Measurements from ENCODE around the gene ATRIP. TPM values are rescaled to one million over a fixed set of nuclear protein-coding genes. Genes with fewer than 3 reads are reported as not detected.

Gene ATRIP
- total RNA-seq, 2 experiments from 2014 or later: 18.8 to 20.3 TPM

GRCh38 chr3:48427630-48427962 is 18.9 kb upstream of the ATRIP start:
- Mint-ChIP-seq H3K27ac (no peak overlapping the region), H3K36me3 (ENCODE audit: low read depth) (peaks cover 7% of the 10 kb centered on the region), H3K4me1 (ENCODE audit: low read depth) (peaks cover 13% of the 10 kb centered on the region), H3K27me3 (ENCODE audit: low read depth) (peaks cover 18% of the 10 kb centered on the region), H3K4me3 (no peak overlapping the region), H3K9me3 (ENCODE audit: insufficient read depth) (no peaks in the 10 kb centered on the region)
- POLR2A ChIA-PET: interaction anchor here (1.3 kb wide), 1 partner anchor 12 kb away, joined by 3 read pairs; the partner anchor contains the start of gene CCDC51
- CTCF ChIA-PET: interaction anchor here (6.0 kb wide), 1 partner anchor 9 kb away, joined by 59 read pairs; no protein-coding TSS in a partner anchor
- no peak for ATAC-seq
- DNase-seq: no peak

DNA sequence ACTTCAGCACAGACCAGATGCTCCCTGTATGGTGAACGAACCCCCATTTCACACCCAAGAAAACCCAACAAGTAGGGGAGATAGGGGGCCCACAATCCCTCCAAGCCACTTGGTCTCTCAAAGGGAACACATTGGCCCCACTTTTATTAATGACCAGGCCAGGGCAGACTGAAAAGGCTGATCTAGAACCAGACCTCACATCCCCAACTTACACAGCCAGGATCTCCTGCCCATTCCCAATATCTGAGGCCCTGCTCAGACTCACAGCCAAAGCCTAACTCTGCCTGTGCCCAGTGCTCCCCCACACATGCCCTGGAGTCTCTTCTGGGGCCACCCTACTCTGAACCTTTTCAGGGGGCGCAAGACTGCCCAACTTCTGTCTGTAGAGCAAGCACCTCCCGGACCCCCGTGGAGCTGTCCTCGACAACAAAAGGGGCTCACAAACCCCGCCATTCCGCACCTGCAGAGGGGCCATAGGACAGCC is 18.4 kb upstream of the ATRIP start:
- ChIA-PET POLR2A (interaction anchor here (1.0 to 1.3 kb wide), 2 partner anchors 11 to 16 kb away, joined by 3 read pairs; partner anchors contain the start of gene CCDC51), CTCF (interaction anchor here (6.0 kb wide), 1 partner anchor 8 kb away, joined by 59 read pairs; no protein-coding TSS in a partner anchor)
- Mint-ChIP-seq H3K27ac (no peak overlapping the region), H3K27me3 (ENCODE audit: low read depth) (peaks cover 18% of the 10 kb centered on the region), H3K36me3 (ENCODE audit: low read depth) (peaks cover 7% of the 10 kb centered on the region), H3K9me3 (ENCODE audit: insufficient read depth) (no peaks in the 10 kb centered on the region), H3K4me3 (peak overlapping the region; percentile 7), H3K4me1 (ENCODE audit: low read depth) (peaks cover 13% of the 10 kb centered on the region)
- no peak for ATAC-seq
- no peak for DNase-seq

GRCh38 chr3:48428572-48429316 is 17.8 kb upstream of the ATRIP start:
- DNase-seq: no peak
- no peaks in the 10 kb centered on the region for H3K9me3 Mint-ChIP-seq (ENCODE audit: insufficient read depth)
- H3K4me1 Mint-ChIP-seq (ENCODE audit: low read depth): peaks cover 13% of the 10 kb centered on the region
- H3K27me3 Mint-ChIP-seq (ENCODE audit: low read depth): peaks cover 18% of the 10 kb centered on the region
- H3K36me3 Mint-ChIP-seq (ENCODE audit: low read depth): peaks cover 7% of the 10 kb centered on the region
- ChIA-PET POLR2A (interaction anchor here (1.0 kb wide), 1 partner anchor 16 kb away, joined by 3 read pairs; no protein-coding TSS in a partner anchor), CTCF (no interaction called here)
- H3K27ac Mint-ChIP-seq: no peak overlapping the region
- ATAC-seq: peak; percentile 57
- H3K4me3 Mint-ChIP-seq: peak overlapping the region; percentile 7

DNA sequence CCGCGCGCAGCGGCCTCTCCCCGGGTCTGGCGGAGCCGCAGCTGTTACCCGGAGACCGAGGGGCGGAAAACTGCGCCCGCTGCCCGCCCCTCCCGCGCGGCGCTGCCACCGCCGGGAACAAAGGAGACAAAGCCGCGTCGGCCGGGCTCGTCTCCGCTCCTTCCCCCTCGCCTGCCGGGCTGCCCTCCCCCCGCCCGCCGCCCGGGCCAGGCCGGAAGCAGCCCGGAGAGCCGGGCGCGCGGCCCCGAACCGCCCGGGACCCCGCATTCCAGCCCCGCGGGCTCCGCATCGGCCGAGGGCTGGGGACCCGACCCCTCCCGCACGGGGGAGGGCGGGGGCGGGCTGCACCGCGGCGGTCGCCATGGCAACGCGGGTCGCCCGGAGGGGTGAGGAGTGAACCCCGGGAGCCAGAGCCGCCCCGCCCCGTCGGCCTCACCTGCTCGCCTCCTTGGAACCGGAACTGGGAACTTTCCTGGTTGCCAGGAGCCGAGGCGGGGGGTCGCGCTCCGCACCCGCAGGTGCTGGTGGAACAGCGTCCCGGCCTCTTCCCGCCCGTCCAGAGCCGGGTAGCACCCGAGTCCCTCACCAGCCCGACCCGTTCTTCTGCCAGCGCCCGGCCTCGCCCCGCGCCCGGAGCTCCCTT is 17.1 kb upstream of the ATRIP start:
- Mint-ChIP-seq H3K36me3 (ENCODE audit: low read depth) (peaks cover 11% of the 10 kb centered on the region), H3K9me3 (ENCODE audit: insufficient read depth) (no peaks in the 10 kb centered on the region), H3K4me1 (ENCODE audit: low read depth) (peaks cover 17% of the 10 kb centered on the region), H3K4me3 (peak overlapping the region; percentile 71), H3K27ac (no peak overlapping the region), H3K27me3 (ENCODE audit: low read depth) (peaks cover 18% of the 10 kb centered on the region)
- DNase-seq: peak; percentile 53
- POLR2A ChIA-PET: interaction anchor here (0.6 kb wide), 1 partner anchor 10 kb away, joined by 3 read pairs; the partner anchor contains the start of genes CCDC51 and TMA7
- CTCF ChIA-PET: interaction anchor here (1.6 to 8.4 kb wide), 3 partner anchors 11 to 120 kb away, joined by 4 to 342 read pairs (median 10); partner anchors contain the start of genes CCDC51 and TMA7
- peak; percentile 74 for ATAC-seq

GRCh38 chr3:48429960-48430707 is 16.4 kb upstream of the ATRIP start, which contains the start of gene PLXNB1:
PLXNB1 (minus strand) TSS chr3:48430086; CDS start chr3:48424611, 5,475 bp downstream.
- H3K27ac Mint-ChIP-seq: peak within 1 kb of the TSS; percentile 61
- no peak for DNase-seq

DNA sequence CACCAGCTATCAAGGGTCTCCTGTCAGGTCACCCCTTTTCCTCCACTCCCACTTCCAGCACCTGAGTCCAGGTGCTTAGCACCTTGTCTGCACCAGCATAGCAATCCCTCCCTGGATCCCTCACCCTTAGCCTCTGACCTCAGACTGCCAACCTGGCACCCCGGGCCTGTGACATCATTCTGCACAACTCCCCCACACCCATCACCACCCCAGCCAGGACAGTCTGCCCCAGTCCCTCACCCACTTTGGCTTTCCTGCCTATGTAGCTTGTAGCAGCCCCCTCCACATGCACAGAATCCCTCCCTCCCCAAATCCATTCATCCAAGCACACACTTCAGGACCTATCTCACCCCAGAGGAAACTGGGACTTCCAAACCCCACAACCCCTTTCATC is 15.8 kb upstream of the ATRIP start:
- ATAC-seq (no peak), DNase-seq (no peak)
- ChIA-PET CTCF (interaction anchor here (1.6 to 8.4 kb wide), 3 partner anchors 10 to 118 kb away, joined by 4 to 342 read pairs (median 10); partner anchors contain the start of genes CCDC51 and TMA7), POLR2A (interaction anchor here (0.7 to 1.1 kb wide), 2 partner anchors 9 to 21 kb away, joined by 3 read pairs; partner anchors contain the start of gene CCDC51)
- Mint-ChIP-seq H3K9me3 (ENCODE audit: insufficient read depth) (no peaks in the 10 kb centered on the region), H3K27me3 (ENCODE audit: low read depth) (peaks cover 18% of the 10 kb centered on the region), H3K4me3 (peak overlapping the region; percentile 9), H3K27ac (no peak overlapping the region), H3K4me1 (ENCODE audit: low read depth) (peaks cover 27% of the 10 kb centered on the region), H3K36me3 (ENCODE audit: low read depth) (peaks cover 11% of the 10 kb centered on the region)

More at GRCh38 chr3:48429960-48430707, 16.4 kb upstream of the ATRIP start, which contains the start of gene PLXNB1:
- peaks cover 24% of the 10 kb centered on the region for H3K4me1 Mint-ChIP-seq (ENCODE audit: low read depth)
- CTCF ChIA-PET: interaction anchor here (1.6 to 8.4 kb wide), 3 partner anchors 10 to 119 kb away, joined by 4 to 342 read pairs (median 10); partner anchors contain the start of genes CCDC51 and TMA7
- H3K36me3 Mint-ChIP-seq (ENCODE audit: low read depth): peaks cover 11% of the 10 kb centered on the region
- POLR2A ChIA-PET: interaction anchor here (0.6 to 1.1 kb wide), 3 partner anchors 9 to 21 kb away, joined by 3 read pairs; partner anchors contain the start of genes CCDC51 and TMA7
- ATAC-seq: peak; percentile 8
- H3K27me3 Mint-ChIP-seq (ENCODE audit: low read depth): peaks cover 18% of the 10 kb centered on the region
- no peaks in the 10 kb centered on the region for H3K9me3 Mint-ChIP-seq (ENCODE audit: insufficient read depth)
- peak within 1 kb of the TSS; percentile 71 for H3K4me3 Mint-ChIP-seq

DNA sequence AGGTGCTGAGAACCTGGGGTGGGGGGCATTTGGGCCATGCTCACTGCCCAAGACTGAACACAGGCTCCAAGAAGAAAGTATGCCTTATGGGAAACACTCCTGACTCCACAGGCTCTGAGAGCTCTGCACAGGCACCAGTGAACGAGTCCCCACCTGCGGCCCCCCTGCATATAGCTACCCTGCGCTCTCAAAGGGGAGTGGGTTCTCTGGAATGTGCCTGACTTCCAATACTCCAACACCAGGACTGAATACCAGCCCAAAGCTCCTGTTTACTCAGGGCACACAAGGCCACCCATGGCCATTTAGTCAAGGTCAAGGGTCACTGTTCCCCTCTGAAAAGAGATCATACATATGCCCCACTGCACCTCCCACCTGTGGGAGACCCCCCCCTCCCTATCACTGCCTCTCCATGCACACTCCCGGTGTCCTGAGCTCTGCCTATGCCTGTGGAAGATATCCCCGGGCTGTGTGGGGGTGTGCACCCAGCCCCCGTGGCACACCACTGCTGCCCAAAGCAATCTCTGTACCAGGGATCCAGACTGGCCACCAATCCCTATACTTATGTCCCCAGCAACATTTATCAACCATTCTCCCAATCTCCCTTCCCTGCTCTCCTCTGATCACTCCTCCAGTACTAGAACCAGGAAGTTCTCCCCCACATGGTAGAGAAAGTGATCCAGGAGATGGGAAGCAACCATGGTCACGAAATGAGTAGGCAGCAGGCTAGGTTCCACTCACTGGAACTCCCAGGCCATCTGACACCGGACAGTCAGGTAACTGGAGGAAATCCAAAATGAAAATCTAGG is 15.1 kb upstream of the ATRIP start:
- ChIA-PET POLR2A (interaction anchor here (1.1 kb wide), 1 partner anchor 8 kb away, joined by 3 read pairs; the partner anchor contains the start of gene CCDC51), CTCF (interaction anchor here (1.5 to 8.4 kb wide), 3 partner anchors 9 to 127 kb away, joined by 4 to 342 read pairs (median 10); partner anchors contain the start of genes CCDC51 and TMA7)
- peaks cover 11% of the 10 kb centered on the region for H3K36me3 Mint-ChIP-seq (ENCODE audit: low read depth)
- peaks cover 27% of the 10 kb centered on the region for H3K4me1 Mint-ChIP-seq (ENCODE audit: low read depth)
- DNase-seq (no peak), ATAC-seq (no peak)
- H3K27ac Mint-ChIP-seq: no peak overlapping the region
- peaks cover 18% of the 10 kb centered on the region for H3K27me3 Mint-ChIP-seq (ENCODE audit: low read depth)
- H3K4me3 Mint-ChIP-seq: peak overlapping the region; percentile 9
- H3K9me3 Mint-ChIP-seq (ENCODE audit: insufficient read depth): no peaks in the 10 kb centered on the region

DNA sequence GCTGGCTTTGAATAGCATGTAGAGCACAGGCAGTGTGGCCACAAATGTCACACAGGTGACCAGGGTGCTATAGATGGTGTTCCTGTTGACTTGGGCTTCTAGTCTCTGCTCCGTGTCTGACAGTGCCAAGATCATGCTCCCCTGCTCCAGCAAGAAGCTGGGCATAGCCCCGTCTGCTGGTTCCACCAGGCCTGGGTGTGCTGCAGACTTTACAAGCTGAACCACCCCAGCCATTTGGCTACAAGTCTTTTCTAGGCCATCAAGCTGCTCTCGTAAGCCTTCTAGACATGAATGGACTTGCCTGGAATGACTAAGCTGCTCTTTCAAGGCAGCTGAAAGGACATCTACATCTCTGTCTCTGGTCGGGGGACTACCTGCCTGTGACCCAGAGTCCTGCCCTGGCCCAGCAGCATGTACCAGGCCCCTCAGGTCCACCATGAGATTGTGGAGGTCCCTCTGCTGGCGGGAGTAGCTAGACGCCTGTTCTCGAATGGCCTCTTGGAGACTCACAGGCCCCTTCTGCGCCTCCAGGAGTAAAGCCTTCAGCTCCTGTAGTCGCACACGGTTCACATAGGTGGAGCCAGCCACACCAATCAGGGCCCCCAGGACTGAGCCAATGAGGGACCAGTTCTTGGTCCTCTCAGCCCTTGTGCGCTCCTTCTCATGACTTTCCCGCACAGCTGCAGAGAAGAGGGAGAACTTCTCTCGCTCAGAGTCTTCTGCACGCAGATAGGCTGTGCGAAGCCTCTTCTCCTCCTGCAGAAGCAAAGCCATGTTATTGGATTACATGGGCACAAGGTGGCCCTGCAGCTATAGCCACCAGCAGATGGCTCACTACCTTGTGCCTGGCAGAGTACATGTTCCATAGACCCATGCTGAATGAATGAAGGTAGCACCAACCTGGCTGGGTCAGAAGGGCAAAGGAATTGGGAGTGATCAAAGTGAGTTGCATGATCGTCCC is 13.8 kb upstream of the ATRIP start:
- Mint-ChIP-seq H3K36me3 (ENCODE audit: low read depth) (peaks cover 11% of the 10 kb centered on the region), H3K9me3 (ENCODE audit: insufficient read depth) (no peaks in the 10 kb centered on the region), H3K4me3 (no peak overlapping the region), H3K27ac (no peak overlapping the region), H3K4me1 (ENCODE audit: low read depth) (peaks cover 30% of the 10 kb centered on the region), H3K27me3 (ENCODE audit: low read depth) (peaks cover 9% of the 10 kb centered on the region)
- CTCF ChIA-PET: interaction anchor here (0.7 to 8.4 kb wide), 14 partner anchors 9 to 203 kb away, joined by 3 to 342 read pairs (median 4); partner anchors contain the start of genes NME6, PFKFB4 and SLC26A6
- ATAC-seq (no peak), DNase-seq (no peak)
- POLR2A ChIA-PET: interaction anchor here (1.0 kb wide), 1 partner anchor 75 kb away, joined by 3 read pairs; no protein-coding TSS in a partner anchor

DNA sequence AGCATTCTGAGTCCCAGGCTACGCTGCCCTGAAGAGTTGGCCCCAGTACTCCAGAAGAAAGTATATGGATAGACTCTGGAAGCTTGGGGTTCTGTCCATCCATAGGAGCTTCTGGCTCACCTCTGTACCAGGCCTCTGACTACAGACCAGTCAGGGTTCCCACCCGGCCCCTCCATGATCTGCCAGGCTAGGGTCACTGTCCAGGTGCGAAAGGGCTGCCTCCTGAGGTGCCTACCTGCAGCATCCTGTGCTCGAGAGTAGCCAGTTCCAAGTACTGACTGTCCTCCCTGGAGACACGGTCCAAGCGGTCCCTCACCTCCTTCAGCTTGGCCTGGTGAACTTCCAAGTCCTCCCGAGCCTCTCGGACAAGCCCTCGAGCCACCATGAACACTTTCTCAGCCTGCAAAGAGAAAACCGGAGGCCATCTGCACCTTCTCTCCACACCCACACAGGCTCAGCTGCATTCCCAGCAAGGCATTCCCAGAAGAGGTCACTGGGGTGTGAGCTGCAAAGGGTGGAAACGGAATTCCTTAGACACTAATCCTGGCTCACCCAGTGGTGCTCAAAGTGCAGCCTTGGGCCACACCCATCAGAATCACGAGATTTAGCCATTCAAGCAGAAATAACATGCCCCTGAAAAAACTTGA is 12.9 kb upstream of the ATRIP start:
- ChIA-PET CTCF (interaction anchor here (1.2 to 8.4 kb wide), 10 partner anchors 8 to 158 kb away, joined by 3 to 342 read pairs (median 8); partner anchors contain the start of gene PFKFB4), POLR2A (interaction anchor here (0.7 kb wide), 1 partner anchor 259 kb away, joined by 3 read pairs; no protein-coding TSS in a partner anchor)
- Mint-ChIP-seq H3K27me3 (ENCODE audit: low read depth) (peaks cover 2% of the 10 kb centered on the region), H3K27ac (no peak overlapping the region), H3K4me3 (no peak overlapping the region), H3K9me3 (ENCODE audit: insufficient read depth) (no peaks in the 10 kb centered on the region), H3K36me3 (ENCODE audit: low read depth) (peaks cover 11% of the 10 kb centered on the region), H3K4me1 (ENCODE audit: low read depth) (peaks cover 34% of the 10 kb centered on the region)
- DNase-seq (no peak), ATAC-seq (no peak)

All from activated CD8-positive, alpha-beta T cell treated with anti-CD3 and anti-CD28 coated beads, Interleukin-2, amount 10 ng/mL, durations not matched to agents 7 days and 5 days (primary cell).